PFSK-1 (cell line): ENCODE results near the gene GANAB.

ENCODE experiments used
- FOXP2 ChIP-seq: optimal IDR thresholded peaks from 2 replicates; pipeline ENCODE3; 2011; ENCODE audit warnings: borderline replicate concordance, control low read depth, inconsistent platforms; ENCODE audit not compliant: insufficient read depth; ENCODE audit errors: extremely low read length, extremely low read depth
- POLR2AphosphoS5 ChIP-seq: IDR thresholded peaks from 2 replicates; pipeline ENCODE4 v1.6.1; 2012; ENCODE audit warnings: low read depth, mild to moderate bottlenecking, control low read depth, low read length, moderate library complexity
- SIN3A ChIP-seq: IDR thresholded peaks from 2 replicates; pipeline ENCODE4 v1.6.1; 2012; ENCODE audit warnings: mild to moderate bottlenecking, low read length, moderate library complexity, borderline replicate concordance; ENCODE audit not compliant: insufficient read depth
- TAF1 ChIP-seq: IDR thresholded peaks from 2 replicates; pipeline ENCODE4 v1.6.1; 2012; ENCODE audit warnings: low read length, control low read depth, borderline replicate concordance; ENCODE audit not compliant: insufficient read depth
- TF ChIP-seq, protein P1 (sequence below), 2 experiments: IDR thresholded peaks; 2 replicates each; pipeline versions ENCODE4 v1.6.1 to v1.8.0; 2011 to 2012; ENCODE audit warnings: low read depth in 2 of 2, low read length in 2 of 2, control low read depth in 1 of 2, inconsistent platforms in 1 of 2, mild to moderate bottlenecking in 1 of 2, moderate library complexity in 1 of 2; ENCODE audit not compliant: insufficient read depth in 1 of 2

GANAB gene

DNA sequence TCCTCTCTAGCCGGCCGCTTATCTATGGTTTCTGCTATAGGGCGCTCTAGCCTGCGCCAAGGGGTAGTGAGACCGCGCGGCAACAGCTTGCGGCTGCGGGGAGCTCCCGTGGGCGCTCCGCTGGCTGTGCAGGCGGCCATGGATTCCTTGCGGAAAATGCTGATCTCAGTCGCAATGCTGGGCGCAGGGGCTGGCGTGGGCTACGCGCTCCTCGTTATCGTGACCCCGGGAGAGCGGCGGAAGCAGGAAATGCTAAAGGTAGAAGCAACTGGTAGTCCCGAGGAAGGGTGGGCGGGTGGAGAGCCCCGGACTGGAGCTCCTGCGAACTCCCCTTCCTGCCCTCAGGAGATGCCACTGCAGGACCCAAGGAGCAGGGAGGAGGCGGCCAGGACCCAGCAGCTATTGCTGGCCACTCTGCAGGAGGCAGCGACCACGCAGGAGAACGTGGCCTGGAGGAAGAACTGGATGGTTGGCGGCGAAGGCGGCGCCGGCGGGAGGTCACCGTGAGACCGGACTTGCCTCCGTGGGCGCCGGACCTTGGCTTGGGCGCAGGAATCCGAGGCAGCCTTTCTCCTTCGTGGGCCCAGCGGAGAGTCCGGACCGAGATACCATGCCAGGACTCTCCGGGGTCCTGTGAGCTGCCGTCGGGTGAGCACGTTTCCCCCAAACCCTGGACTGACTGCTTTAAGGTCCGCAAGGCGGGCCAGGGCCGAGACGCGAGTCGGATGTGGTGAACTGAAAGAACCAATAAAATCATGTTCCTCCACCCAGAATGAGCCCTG, 25.4 kb upstream of the GANAB start, which contains the start of the genes LBHD1 and UQCC3:
TSS of gene LBHD1 (minus strand) at position 660 of the 782 bp plus-strand sequence. CDS start 2,236 bp downstream, outside the sequence.
TSS of gene UQCC3 (plus strand) at position 66 of the 782 bp plus-strand sequence. CDS start at position 139, 73 bp downstream.
- TF ChIP-seq, protein P1, sequence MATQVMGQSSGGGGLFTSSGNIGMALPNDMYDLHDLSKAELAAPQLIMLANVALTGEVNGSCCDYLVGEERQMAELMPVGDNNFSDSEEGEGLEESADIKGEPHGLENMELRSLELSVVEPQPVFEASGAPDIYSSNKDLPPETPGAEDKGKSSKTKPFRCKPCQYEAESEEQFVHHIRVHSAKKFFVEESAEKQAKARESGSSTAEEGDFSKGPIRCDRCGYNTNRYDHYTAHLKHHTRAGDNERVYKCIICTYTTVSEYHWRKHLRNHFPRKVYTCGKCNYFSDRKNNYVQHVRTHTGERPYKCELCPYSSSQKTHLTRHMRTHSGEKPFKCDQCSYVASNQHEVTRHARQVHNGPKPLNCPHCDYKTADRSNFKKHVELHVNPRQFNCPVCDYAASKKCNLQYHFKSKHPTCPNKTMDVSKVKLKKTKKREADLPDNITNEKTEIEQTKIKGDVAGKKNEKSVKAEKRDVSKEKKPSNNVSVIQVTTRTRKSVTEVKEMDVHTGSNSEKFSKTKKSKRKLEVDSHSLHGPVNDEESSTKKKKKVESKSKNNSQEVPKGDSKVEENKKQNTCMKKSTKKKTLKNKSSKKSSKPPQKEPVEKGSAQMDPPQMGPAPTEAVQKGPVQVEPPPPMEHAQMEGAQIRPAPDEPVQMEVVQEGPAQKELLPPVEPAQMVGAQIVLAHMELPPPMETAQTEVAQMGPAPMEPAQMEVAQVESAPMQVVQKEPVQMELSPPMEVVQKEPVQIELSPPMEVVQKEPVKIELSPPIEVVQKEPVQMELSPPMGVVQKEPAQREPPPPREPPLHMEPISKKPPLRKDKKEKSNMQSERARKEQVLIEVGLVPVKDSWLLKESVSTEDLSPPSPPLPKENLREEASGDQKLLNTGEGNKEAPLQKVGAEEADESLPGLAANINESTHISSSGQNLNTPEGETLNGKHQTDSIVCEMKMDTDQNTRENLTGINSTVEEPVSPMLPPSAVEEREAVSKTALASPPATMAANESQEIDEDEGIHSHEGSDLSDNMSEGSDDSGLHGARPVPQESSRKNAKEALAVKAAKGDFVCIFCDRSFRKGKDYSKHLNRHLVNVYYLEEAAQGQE (IDR thresholded peaks at IDR 0.05; ENCODE audit: insufficient read depth in 1 of 2, low read depth in 2 of 2, low read length in 2 of 2) = peak in 1 of 2 experiments; percentile 59; a peak in 1 of 4 replicates
- TF ChIP-seq TAF1 = peak; percentile 92
- peak; percentile 69; the same call in 1 of the 2 replicates for TF ChIP-seq SIN3A
- TF ChIP-seq POLR2AphosphoS5 = peak; percentile 84
- no peak for TF ChIP-seq FOXP2

- no peak for TF ChIP-seq TAF1
- TF ChIP-seq, protein P1 (IDR thresholded peaks at IDR 0.05; ENCODE audit: insufficient read depth in 1 of 2, low read depth in 2 of 2, low read length in 2 of 2) = no peak
- no peak for TF ChIP-seq POLR2AphosphoS5
- TF ChIP-seq FOXP2 = no peak
- no peak for TF ChIP-seq SIN3A
Observed at GRCh38 chr11:62671236-62671607, 24.8 kb upstream of the GANAB start.

- TF ChIP-seq TAF1 (no peak), SIN3A (no peak), FOXP2 (no peak), POLR2AphosphoS5 (no peak)
- TF ChIP-seq, protein P1 (IDR thresholded peaks at IDR 0.05; ENCODE audit: insufficient read depth in 1 of 2, low read depth in 2 of 2, low read length in 2 of 2) = no peak
Observed at GRCh38 chr11:62669420-62670161, 23.2 kb upstream of the GANAB start.

GRCh38 chr11:62667460-62667859, 21.0 kb upstream of the GANAB start:
- TF ChIP-seq TAF1 = no peak
- 0 out of 2 replicates have a peak, but pooled peaks have one; percentile 55 for TF ChIP-seq SIN3A

DNA sequence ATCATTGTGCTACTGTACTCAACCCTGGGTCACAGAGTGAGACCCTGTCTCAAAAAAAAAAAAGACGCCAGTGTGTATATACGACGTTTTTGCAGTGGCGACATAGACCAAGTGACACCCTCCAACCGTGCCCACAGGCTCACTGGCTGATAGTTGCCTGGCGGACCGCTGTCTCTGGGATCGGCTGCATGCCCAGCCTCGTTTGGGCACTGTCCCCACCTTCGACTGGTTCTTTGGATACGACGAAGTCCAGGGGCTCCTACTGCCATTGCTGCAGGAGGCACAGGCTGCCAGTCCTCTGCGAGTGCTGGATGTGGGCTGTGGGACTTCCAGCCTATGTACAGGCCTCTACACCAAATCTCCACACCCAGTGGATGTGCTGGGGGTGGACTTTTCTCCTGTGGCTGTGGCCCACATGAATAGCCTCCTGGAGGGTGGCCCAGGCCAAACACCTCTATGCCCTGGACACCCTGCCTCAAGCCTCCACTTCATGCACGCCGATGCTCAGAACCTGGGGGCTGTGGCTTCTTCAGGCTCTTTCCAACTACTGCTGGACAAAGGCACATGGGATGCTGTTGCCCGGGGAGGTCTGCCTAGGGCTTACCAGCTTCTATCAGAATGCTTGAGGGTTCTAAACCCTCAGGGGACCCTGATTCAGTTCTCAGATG, 20.0 kb upstream of the GANAB start:
- TF ChIP-seq, protein P1 (IDR thresholded peaks at IDR 0.05; ENCODE audit: insufficient read depth in 1 of 2, low read depth in 2 of 2, low read length in 2 of 2) = no peak
- peak; percentile 66; the same call in 1 of the 2 replicates for TF ChIP-seq POLR2AphosphoS5
- peak; percentile 62; the same call in 1 of the 2 replicates for TF ChIP-seq SIN3A
- no peak for TF ChIP-seq TAF1
- peak; percentile 36 for TF ChIP-seq FOXP2
